Measurements from ENCODE around the gene HOXA7.

The HOXA7 gene

GRCh38 chr7:27117887-27118491 is 38.5 kb downstream of the HOXA7 start:
- H3K36me3 ChIP-seq (ENCODE audit: insufficient read depth) = no peaks in the 10 kb centered on the region
- no peak overlapping the region for H3K9ac ChIP-seq
- no peak overlapping the region for H3K4me3 ChIP-seq (IDR thresholded peaks at IDR 0.05; ENCODE audit: insufficient read depth, low read depth, low read length)
- no peak overlapping the region for H3K27ac ChIP-seq
- no peak overlapping the region for H2AFZ ChIP-seq (ENCODE audit: low read depth)
- H3K4me1 ChIP-seq (ENCODE audit: low read depth, poor library complexity, severe bottlenecking) = no peaks in the 10 kb centered on the region
- TF ChIP-seq, protein P1, sequence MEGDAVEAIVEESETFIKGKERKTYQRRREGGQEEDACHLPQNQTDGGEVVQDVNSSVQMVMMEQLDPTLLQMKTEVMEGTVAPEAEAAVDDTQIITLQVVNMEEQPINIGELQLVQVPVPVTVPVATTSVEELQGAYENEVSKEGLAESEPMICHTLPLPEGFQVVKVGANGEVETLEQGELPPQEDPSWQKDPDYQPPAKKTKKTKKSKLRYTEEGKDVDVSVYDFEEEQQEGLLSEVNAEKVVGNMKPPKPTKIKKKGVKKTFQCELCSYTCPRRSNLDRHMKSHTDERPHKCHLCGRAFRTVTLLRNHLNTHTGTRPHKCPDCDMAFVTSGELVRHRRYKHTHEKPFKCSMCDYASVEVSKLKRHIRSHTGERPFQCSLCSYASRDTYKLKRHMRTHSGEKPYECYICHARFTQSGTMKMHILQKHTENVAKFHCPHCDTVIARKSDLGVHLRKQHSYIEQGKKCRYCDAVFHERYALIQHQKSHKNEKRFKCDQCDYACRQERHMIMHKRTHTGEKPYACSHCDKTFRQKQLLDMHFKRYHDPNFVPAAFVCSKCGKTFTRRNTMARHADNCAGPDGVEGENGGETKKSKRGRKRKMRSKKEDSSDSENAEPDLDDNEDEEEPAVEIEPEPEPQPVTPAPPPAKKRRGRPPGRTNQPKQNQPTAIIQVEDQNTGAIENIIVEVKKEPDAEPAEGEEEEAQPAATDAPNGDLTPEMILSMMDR (conservative IDR thresholded peaks at IDR 0.05; ENCODE audit: low read depth, low read length) = no peak
- H3K27me3 ChIP-seq (ENCODE audit: insufficient read depth, low read depth) = no peaks in the 10 kb centered on the region
- no peak overlapping the region for H3K4me2 ChIP-seq
- H4K20me1 ChIP-seq (ENCODE audit: insufficient read depth) = no peaks in the 10 kb centered on the region
- H3K79me2 ChIP-seq (ENCODE audit: insufficient read depth, low read depth) = no peaks in the 10 kb centered on the region

- Histone ChIP-seq H3K4me3 (IDR thresholded peaks at IDR 0.05; ENCODE audit: insufficient read depth, low read depth, low read length) (no peak overlapping the region), H3K4me2 (no peak overlapping the region), H2AFZ (ENCODE audit: low read depth) (no peak overlapping the region), H3K27ac (no peak overlapping the region), H4K20me1 (ENCODE audit: insufficient read depth) (no peaks in the 10 kb centered on the region), H3K4me1 (ENCODE audit: low read depth, poor library complexity, severe bottlenecking) (no peaks in the 10 kb centered on the region), H3K36me3 (ENCODE audit: insufficient read depth) (no peaks in the 10 kb centered on the region), H3K27me3 (ENCODE audit: insufficient read depth, low read depth) (no peaks in the 10 kb centered on the region), H3K79me2 (ENCODE audit: insufficient read depth, low read depth) (no peaks in the 10 kb centered on the region), H3K9ac (no peak overlapping the region)
- TF ChIP-seq, protein P1 (conservative IDR thresholded peaks at IDR 0.05; ENCODE audit: low read depth, low read length) = no peak
Measured at GRCh38 chr7:27116962-27117886, 39.3 kb downstream of the HOXA7 start.

- H3K9ac ChIP-seq = no peak overlapping the region
- H4K20me1 ChIP-seq (ENCODE audit: insufficient read depth) = no peaks in the 10 kb centered on the region
- no peak overlapping the region for H3K4me3 ChIP-seq (IDR thresholded peaks at IDR 0.05; ENCODE audit: insufficient read depth, low read depth, low read length)
- H3K27me3 ChIP-seq (ENCODE audit: insufficient read depth, low read depth) = no peaks in the 10 kb centered on the region
- no peak overlapping the region for H3K27ac ChIP-seq
- H3K36me3 ChIP-seq (ENCODE audit: insufficient read depth) = no peaks in the 10 kb centered on the region
- H2AFZ ChIP-seq (ENCODE audit: low read depth) = no peak overlapping the region
- no peaks in the 10 kb centered on the region for H3K79me2 ChIP-seq (ENCODE audit: insufficient read depth, low read depth)
- H3K4me1 ChIP-seq (ENCODE audit: low read depth, poor library complexity, severe bottlenecking) = no peaks in the 10 kb centered on the region
- TF ChIP-seq, protein P1 (conservative IDR thresholded peaks at IDR 0.05; ENCODE audit: low read depth, low read length) = no peak
- no peak overlapping the region for H3K4me2 ChIP-seq
Measured at GRCh38 chr7:27116031-27116961, 40.2 kb downstream of the HOXA7 start.

GRCh38 chr7:27115221-27116026 is 41.1 kb downstream of the HOXA7 start:
- no peaks in the 10 kb centered on the region for H4K20me1 ChIP-seq (ENCODE audit: insufficient read depth)
- H2AFZ ChIP-seq (ENCODE audit: low read depth) = no peak overlapping the region
- no peak overlapping the region for H3K9ac ChIP-seq
- H3K27ac ChIP-seq = no peak overlapping the region
- TF ChIP-seq, protein P1 (conservative IDR thresholded peaks at IDR 0.05; ENCODE audit: low read depth, low read length) = no peak
- H3K79me2 ChIP-seq (ENCODE audit: insufficient read depth, low read depth) = no peaks in the 10 kb centered on the region
- no peaks in the 10 kb centered on the region for H3K27me3 ChIP-seq (ENCODE audit: insufficient read depth, low read depth)
- H3K4me2 ChIP-seq = no peak overlapping the region
- no peaks in the 10 kb centered on the region for H3K4me1 ChIP-seq (ENCODE audit: low read depth, poor library complexity, severe bottlenecking)
- H3K36me3 ChIP-seq (ENCODE audit: insufficient read depth) = no peaks in the 10 kb centered on the region
- no peak overlapping the region for H3K4me3 ChIP-seq (IDR thresholded peaks at IDR 0.05; ENCODE audit: insufficient read depth, low read depth, low read length)

Data from KMS-11 (cell line).